NCI-H526 (cell line): ENCODE results near the gene AHNAK.
"Not testable (repeated sequence)": the region's sequence is repeated elsewhere in the genome, so short reads cannot be mapped to it uniquely, and the experiment has no call there.

Experiments used
- DNase-seq, 2 experiments: peaks; one replicate each; lab custom pipeline; 2025; lab: John Stamatoyannopoulos, UW

AHNAK gene

GRCh38 chr11:62572431-62572830, 25.8 kb upstream of the AHNAK start:
- no peak for DNase-seq

- not testable (repeated sequence) for DNase-seq
Observed at GRCh38 chr11:62571493-62571892, 24.9 kb upstream of the AHNAK start.

GRCh38 chr11:62570903-62571302, 24.3 kb upstream of the AHNAK start:
- DNase-seq, result not testable (repeated sequence)

- DNase-seq, result no peak
Observed at GRCh38 chr11:62569611-62570010, 23.0 kb upstream of the AHNAK start.

GRCh38 chr11:62567018-62567633, 20.5 kb upstream of the AHNAK start:
- no peak for DNase-seq

GRCh38 chr11:62566247-62566646, 19.6 kb upstream of the AHNAK start:
- no peak for DNase-seq

GRCh38 chr11:62565100-62565802, 18.6 kb upstream of the AHNAK start:
- DNase-seq, result no peak

GRCh38 chr11:62561677-62562230, 15.1 kb upstream of the AHNAK start:
- DNase-seq, result not testable (repeated sequence)

GRCh38 chr11:62560566-62561103, 14.0 kb upstream of the AHNAK start:
- DNase-seq, result peak; percentile 70 to 90

- not testable (repeated sequence) for DNase-seq
Observed at GRCh38 chr11:62559626-62560025, 13.0 kb upstream of the AHNAK start.

GRCh38 chr11:62559204-62559603, 12.6 kb upstream of the AHNAK start:
- DNase-seq, result no peak

- DNase-seq, result no peak
Observed at GRCh38 chr11:62558669-62559068, 12.1 kb upstream of the AHNAK start.

GRCh38 chr11:62556875-62557631, 10.4 kb upstream of the AHNAK start:
- no peak for DNase-seq

GRCh38 chr11:62556108-62556874, 9.7 kb upstream of the AHNAK start:
- peak; percentile 79 to 95 for DNase-seq

GRCh38 chr11:62555464-62556107, 9.0 kb upstream of the AHNAK start:
- peak in 1 of 2 experiments; percentile 46 for DNase-seq

- DNase-seq, result no peak
Observed at GRCh38 chr11:62554387-62555167, 8.0 kb upstream of the AHNAK start.

GRCh38 chr11:62553839-62554361, 7.3 kb upstream of the AHNAK start:
- DNase-seq, result no peak

GRCh38 chr11:62553080-62553838, 6.7 kb upstream of the AHNAK start:
- peak in 1 of 2 experiments; percentile 50 for DNase-seq

- no peak for DNase-seq
Observed at GRCh38 chr11:62552485-62553079, 6.0 kb upstream of the AHNAK start.
